ENCODE results near the gene RPRD1B. TPM values are rescaled to one million over a fixed set of nuclear protein-coding genes. Genes with fewer than 3 reads are reported as not detected.

Gene RPRD1B
- total and polyA plus RNA-seq, 2 of the 13 experiments (the other 11 are each of a cell fraction or from before 2014, with no cell fraction given) = 31.1 to 41.5 TPM

- H3K9me3 ChIP-seq (ENCODE audit: low read length) = no peaks in the 10 kb centered on the region
- no peaks in the 10 kb centered on the region for H3K27me3 ChIP-seq (ENCODE audit: control insufficient read depth in 1 of 2, insufficient read depth in 2 of 2, low read length in 2 of 2)
- H3K4me2 ChIP-seq (ENCODE audit: low read depth, low read length) = no peak overlapping the region
- ATAC-seq (no peak), FAIRE-seq (no peak), DNase-seq (ENCODE audit: low spot score) (no peak)
- WGBS (ENCODE audit: low lambda C conversion rate) = 96% methylated on average over 2 of the region's 2 CpGs
- H4K20me1 ChIP-seq (ENCODE audit: insufficient read depth, low read length) = no peaks in the 10 kb centered on the region
- intact Hi-C loops (cut with micrococcal nuclease; ENCODE audit: unreplicated experiment) = no loop called here
- BruUV-seq (replicated peaks) = no TSS peak
- ChIA-PET CTCF (ENCODE audit: low intra/inter-chr PET ratio, low total read pairs) (no interaction called here), POLR2A (no interaction called here)
- H3K27ac ChIP-seq (ENCODE audit: extremely low read length, insufficient read depth, low read length) = no peak overlapping the region
- peaks cover 29% of the 10 kb centered on the region for H3K4me1 ChIP-seq (ENCODE audit: insufficient read depth, low read length)
- no peak overlapping the region for H3K9ac ChIP-seq (ENCODE audit: insufficient read depth, low read depth, low read length)
- no peak overlapping the region for H2AFZ ChIP-seq (ENCODE audit: low read length)
- in situ Hi-C loops (cut with HindIII; ENCODE audit: extremely low pct_ligation_motif_present, low pct_unique_long_range_greater_than_20kb) = no loop called here
- no peaks in the 10 kb centered on the region for H3K36me3 ChIP-seq (replicated peaks in 1 of 2; ENCODE audit: control insufficient read depth in 1 of 2, insufficient read depth in 2 of 2, low read length in 2 of 2)
- no peak for TF ChIP-seq ATF3 (CRISPR knock-in tag; IDR thresholded peaks at IDR 0.05)
- TF ChIP-seq THRA (CRISPR knock-in tag; IDR thresholded peaks at IDR 0.05; ENCODE audit: borderline replicate concordance) = no peak
- TF ChIP-seq HNRNPK (IDR thresholded peaks at IDR 0.05; ENCODE audit: low read depth, low read length, poor library complexity, severe bottlenecking) = peak; percentile 91
- no peak for TF ChIP-seq AHR (CRISPR knock-in tag; IDR thresholded peaks at IDR 0.05)
- no peak overlapping the region for H3K4me3 ChIP-seq (replicated peaks in 1 of 3; ENCODE audit: insufficient read depth in 1 of 3, low read depth in 2 of 3, low read length in 3 of 3)
- no peaks in the 10 kb centered on the region for H3K79me2 ChIP-seq (ENCODE audit: insufficient read depth, low read length)
Measured at GRCh38 chr20:38115896-38116295, 82.3 kb downstream of the RPRD1B start.

DNA sequence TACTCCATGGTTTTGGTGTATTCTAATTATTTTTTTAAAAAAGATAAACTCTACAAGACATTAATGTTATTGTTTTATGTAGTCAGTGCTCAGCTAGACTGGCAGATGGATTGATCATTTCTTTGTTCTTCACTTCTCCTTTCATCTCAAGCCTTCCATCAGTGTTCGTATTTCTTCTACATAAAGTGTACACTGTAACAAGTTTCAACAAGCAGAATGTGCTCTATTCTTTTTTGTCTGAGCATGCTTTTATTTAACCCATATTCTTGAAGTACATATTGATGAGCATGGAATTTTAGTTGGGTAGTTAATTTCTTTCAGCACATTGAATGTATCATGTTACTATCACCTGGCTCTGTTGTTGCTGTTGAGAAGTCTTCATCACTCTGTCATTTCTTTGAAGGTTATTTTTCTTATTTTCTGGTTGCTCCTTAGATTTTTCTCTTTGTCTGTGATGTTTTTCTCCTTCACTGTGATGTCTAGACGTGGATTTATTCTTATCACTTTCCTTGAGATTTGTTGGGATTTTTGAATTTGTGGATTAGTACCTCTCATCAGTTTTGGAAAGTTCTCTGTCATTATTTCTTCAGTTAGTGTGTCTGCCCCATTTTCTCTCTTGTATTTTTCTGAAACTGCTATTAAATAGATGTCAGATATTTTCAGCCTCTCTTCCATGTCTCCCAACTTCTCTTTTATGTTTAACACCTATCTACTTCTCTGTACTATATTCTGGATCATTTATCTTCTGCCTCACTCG, 83.0 kb downstream of the RPRD1B start:
- Histone ChIP-seq H3K27ac (ENCODE audit: extremely low read length, insufficient read depth, low read length) (no peak overlapping the region), H3K4me1 (ENCODE audit: insufficient read depth, low read length) (peaks cover 23% of the 10 kb centered on the region)
- intact Hi-C loops (cut with micrococcal nuclease; ENCODE audit: unreplicated experiment) = no loop called here
- TF ChIP-seq CERS6 (CRISPR knock-in tag; IDR thresholded peaks at IDR 0.05) (no peak), TMF1 (CRISPR knock-in tag; IDR thresholded peaks at IDR 0.05; ENCODE audit: low read depth) (no peak), ZNF510 (CRISPR knock-in tag; IDR thresholded peaks at IDR 0.05; ENCODE audit: low read depth) (no peak), ZNF333 (CRISPR knock-in tag; IDR thresholded peaks at IDR 0.05; ENCODE audit: borderline replicate concordance) (no peak), PCBP2 (optimal IDR thresholded peaks at IDR 0.05; ENCODE audit: low read depth, low read length, poor library complexity, severe bottlenecking) (no peak), ZFP62 (CRISPR knock-in tag; IDR thresholded peaks at IDR 0.05) (no peak), AKAP8 (CRISPR knock-in tag; IDR thresholded peaks at IDR 0.05) (no peak), FOXA3 (CRISPR knock-in tag; IDR thresholded peaks at IDR 0.05) (no peak), ASH2L (IDR thresholded peaks at IDR 0.05; ENCODE audit: insufficient read length, low read depth, low read length) (no peak), SIN3A (IDR thresholded peaks at IDR 0.05; ENCODE audit: borderline replicate concordance, low read depth, low read length) (no peak), REXO4 (CRISPR knock-in tag; IDR thresholded peaks at IDR 0.05; ENCODE audit: borderline replicate concordance) (no peak)

More for the DNA sequence above, 83.0 kb downstream of the RPRD1B start:
- no peaks in the 10 kb centered on the region for H4K20me1 ChIP-seq (ENCODE audit: insufficient read depth, low read length)
- H2AFZ ChIP-seq (ENCODE audit: low read length) = no peak overlapping the region
- DNase-seq (ENCODE audit: low spot score) (no peak), ATAC-seq (no peak), FAIRE-seq (no peak)
- H3K4me2 ChIP-seq (ENCODE audit: low read depth, low read length) = no peak overlapping the region
- no peak overlapping the region for H3K9ac ChIP-seq (ENCODE audit: insufficient read depth, low read depth, low read length)
- H3K4me3 ChIP-seq (replicated peaks in 1 of 3; ENCODE audit: insufficient read depth in 1 of 3, low read depth in 2 of 3, low read length in 3 of 3) = no peak overlapping the region
- in situ Hi-C loops (cut with HindIII; ENCODE audit: extremely low pct_ligation_motif_present, low pct_unique_long_range_greater_than_20kb) = no loop called here
- no peaks in the 10 kb centered on the region for H3K36me3 ChIP-seq (replicated peaks in 1 of 2; ENCODE audit: control insufficient read depth in 1 of 2, insufficient read depth in 2 of 2, low read length in 2 of 2)
- BruUV-seq (replicated peaks) = no TSS peak
- H3K9me3 ChIP-seq (ENCODE audit: low read length) = no peaks in the 10 kb centered on the region
- ChIA-PET CTCF (ENCODE audit: low intra/inter-chr PET ratio, low total read pairs) (no interaction called here), POLR2A (no interaction called here)
- no peaks in the 10 kb centered on the region for H3K27me3 ChIP-seq (ENCODE audit: control insufficient read depth in 1 of 2, insufficient read depth in 2 of 2, low read length in 2 of 2)
- 46% methylated on average over 3 of the region's 3 CpGs for WGBS (ENCODE audit: low lambda C conversion rate)
- H3K79me2 ChIP-seq (ENCODE audit: insufficient read depth, low read length) = no peaks in the 10 kb centered on the region
